Calu3 (cell line): ENCODE results near the gene CLUH. TPM values are rescaled to one million over a fixed set of nuclear protein-coding genes. Genes with fewer than 3 reads are reported as not detected.

Source experiments
- BruUV-seq: library from RNA; stranded (reverse); fragments of 400-500 nt; replicated peaks from 2 replicates; lab custom pipeline; 2021; lab: Mats Ljungman, UMichigan
- CTCF ChIA-PET: fragments of 300-600 bp; sonication (Branson Sonifier 250); formaldehyde crosslinking; loops from one replicate; lab custom pipeline; 2022; ENCODE audit warnings: antibody characterized with exemption; lab: Charles Lee
- DNase-seq: peaks from one replicate; pipeline ENCODE4 v3.0.0; 2022
- H3K27ac Mint-ChIP-seq: one replicate; pipeline ENCODE4 v1.8.0; 2022; ENCODE audit warnings: mixed read lengths; ENCODE audit not compliant: unreplicated experiment
- H3K27me3 Mint-ChIP-seq: one replicate; pipeline ENCODE4 v1.8.0; 2022; ENCODE audit warnings: mixed read lengths; ENCODE audit not compliant: unreplicated experiment
- H3K36me3 Mint-ChIP-seq: one replicate; pipeline ENCODE4 v1.8.0; 2022; ENCODE audit warnings: mild to moderate bottlenecking, moderate library complexity, mixed read lengths; ENCODE audit not compliant: insufficient read depth, unreplicated experiment
- H3K4me1 Mint-ChIP-seq: one replicate; pipeline ENCODE4 v1.8.0; 2022; ENCODE audit warnings: mild to moderate bottlenecking, low read depth, mixed read lengths; ENCODE audit not compliant: unreplicated experiment
- H3K4me3 Mint-ChIP-seq: one replicate; pipeline ENCODE4 v1.8.0; 2022; ENCODE audit warnings: mild to moderate bottlenecking, low read depth, moderate library complexity, mixed read lengths; ENCODE audit not compliant: unreplicated experiment
- H3K9me3 Mint-ChIP-seq: one replicate; pipeline ENCODE4 v1.8.0; 2022; ENCODE audit warnings: low read depth, mixed read lengths; ENCODE audit not compliant: unreplicated experiment
- intact Hi-C: fragments of 100-400 bp; cut with micrococcal nuclease; formaldehyde crosslinking; loops from one replicate; pipeline ENCODE4 v1.10.0; 2022; ENCODE audit not compliant: unreplicated experiment
- total RNA-seq: library from RNA; stranded (reverse); gene quantifications from 2 replicates; pipeline ENCODE4 v1.2.3, GENCODE V29; 2022
- TF ChIP-seq, protein P1 (sequence below): fragments of 200-600 bp; IDR thresholded peaks from one replicate; pipeline ENCODE4 v1.8.0; 2022; ENCODE audit warnings: antibody characterized with exemption; ENCODE audit not compliant: unreplicated experiment

The CLUH gene
- total RNA-seq, 1 experiment from 2014 or later = 103 TPM

DNA sequence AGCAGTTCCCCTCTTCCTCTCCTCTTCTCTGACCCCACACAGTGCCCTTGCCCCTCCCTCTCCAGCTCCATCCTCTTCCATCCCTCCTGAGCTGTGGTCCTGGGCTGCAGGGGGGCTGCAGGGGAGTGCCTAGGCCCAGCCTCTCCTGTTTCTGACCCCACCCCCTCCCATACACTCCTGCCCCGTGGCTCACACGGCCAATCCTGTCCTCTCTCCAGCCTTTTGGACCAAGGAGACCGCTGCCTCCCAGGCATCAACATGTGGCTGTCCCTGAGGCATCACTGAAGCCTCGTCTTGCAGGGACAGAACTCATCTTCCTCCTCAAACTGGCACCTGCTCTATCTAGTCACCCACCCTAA, 6.7 kb downstream of the CLUH start:
- Mint-ChIP-seq H3K4me1 (peaks cover 17% of the 10 kb centered on the region), H3K27me3 (no peaks in the 10 kb centered on the region), H3K9me3 (no peaks in the 10 kb centered on the region), H3K4me3 (no peak overlapping the region), H3K36me3 (peaks cover 35% of the 10 kb centered on the region), H3K27ac (no peak overlapping the region)
- intact Hi-C loops = no loop called here
- DNase-seq = no peak
- BruUV-seq = no TSS peak
- CTCF ChIA-PET = no interaction called here
- TF ChIP-seq, protein P1, sequence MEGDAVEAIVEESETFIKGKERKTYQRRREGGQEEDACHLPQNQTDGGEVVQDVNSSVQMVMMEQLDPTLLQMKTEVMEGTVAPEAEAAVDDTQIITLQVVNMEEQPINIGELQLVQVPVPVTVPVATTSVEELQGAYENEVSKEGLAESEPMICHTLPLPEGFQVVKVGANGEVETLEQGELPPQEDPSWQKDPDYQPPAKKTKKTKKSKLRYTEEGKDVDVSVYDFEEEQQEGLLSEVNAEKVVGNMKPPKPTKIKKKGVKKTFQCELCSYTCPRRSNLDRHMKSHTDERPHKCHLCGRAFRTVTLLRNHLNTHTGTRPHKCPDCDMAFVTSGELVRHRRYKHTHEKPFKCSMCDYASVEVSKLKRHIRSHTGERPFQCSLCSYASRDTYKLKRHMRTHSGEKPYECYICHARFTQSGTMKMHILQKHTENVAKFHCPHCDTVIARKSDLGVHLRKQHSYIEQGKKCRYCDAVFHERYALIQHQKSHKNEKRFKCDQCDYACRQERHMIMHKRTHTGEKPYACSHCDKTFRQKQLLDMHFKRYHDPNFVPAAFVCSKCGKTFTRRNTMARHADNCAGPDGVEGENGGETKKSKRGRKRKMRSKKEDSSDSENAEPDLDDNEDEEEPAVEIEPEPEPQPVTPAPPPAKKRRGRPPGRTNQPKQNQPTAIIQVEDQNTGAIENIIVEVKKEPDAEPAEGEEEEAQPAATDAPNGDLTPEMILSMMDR = no peak

GRCh38 chr17:2704031-2704889, 7.3 kb downstream of the CLUH start:
- intact Hi-C loops = no loop called here
- Mint-ChIP-seq H3K4me1 (peaks cover 11% of the 10 kb centered on the region), H3K4me3 (no peak overlapping the region), H3K27me3 (no peaks in the 10 kb centered on the region), H3K36me3 (peaks cover 34% of the 10 kb centered on the region), H3K27ac (no peak overlapping the region), H3K9me3 (no peaks in the 10 kb centered on the region)
- TF ChIP-seq, protein P1 = no peak
- BruUV-seq = no TSS peak
- CTCF ChIA-PET = no interaction called here
- no peak for DNase-seq

DNA sequence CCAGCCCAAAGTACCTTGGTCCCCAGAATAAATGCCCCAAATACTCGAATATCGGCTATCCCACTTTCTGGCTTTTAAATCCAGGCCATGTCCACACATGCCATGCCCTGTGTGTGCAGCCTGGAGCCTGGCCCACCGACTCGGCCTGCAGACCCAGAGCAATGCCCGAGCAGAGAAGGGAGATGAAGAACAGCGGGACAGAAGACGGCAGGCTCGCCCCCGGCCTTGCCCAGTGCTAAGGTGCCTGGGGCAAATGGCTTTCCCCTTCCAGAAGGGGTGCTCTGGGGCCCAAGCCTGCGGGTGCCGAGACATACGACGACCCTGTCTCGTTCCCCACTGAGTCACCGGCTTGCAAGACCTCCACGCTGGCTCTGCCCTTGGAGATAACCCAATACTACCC, 8.0 kb downstream of the CLUH start:
- intact Hi-C loops = no loop called here
- CTCF ChIA-PET = interaction anchor here (0.6 kb wide), 1 partner anchor 33 kb away, joined by 3 read pairs; no protein-coding TSS in a partner anchor
- TF ChIP-seq, protein P1 = no peak
- H3K27ac Mint-ChIP-seq = no peak overlapping the region
- H3K4me1 Mint-ChIP-seq = peaks cover 9% of the 10 kb centered on the region
- no peaks in the 10 kb centered on the region for H3K27me3 Mint-ChIP-seq
- DNase-seq = no peak
- H3K36me3 Mint-ChIP-seq = peaks cover 32% of the 10 kb centered on the region
- no TSS peak for BruUV-seq
- H3K4me3 Mint-ChIP-seq = no peak overlapping the region
- H3K9me3 Mint-ChIP-seq = no peaks in the 10 kb centered on the region

- intact Hi-C loops = no loop called here
- no peak for DNase-seq
- Mint-ChIP-seq H3K27ac (no peak overlapping the region), H3K9me3 (no peaks in the 10 kb centered on the region), H3K4me1 (peaks cover 9% of the 10 kb centered on the region), H3K4me3 (no peak overlapping the region), H3K27me3 (no peaks in the 10 kb centered on the region), H3K36me3 (peaks cover 29% of the 10 kb centered on the region)
- BruUV-seq = no TSS peak
- TF ChIP-seq, protein P1 = no peak
- CTCF ChIA-PET = interaction anchor here (0.6 kb wide), 1 partner anchor 34 kb away, joined by 3 read pairs; no protein-coding TSS in a partner anchor
Observed at GRCh38 chr17:2703181-2703580, 8.4 kb downstream of the CLUH start.
